GM12865 (cell line): ENCODE data around the gene OGDH.

Experiments
- DNase-seq: peaks from one replicate; pipeline ENCODE4 v3.0.0; 2010; ENCODE audit warnings: low read depth
- H3K4me3 ChIP-seq: 2 replicates; pipeline ENCODE4 v1.5.1; 2011; ENCODE audit warnings: mild to moderate bottlenecking, low read depth, low read length, control low read depth
- CTCF ChIP-seq: IDR thresholded peaks from 2 replicates; pipeline ENCODE4 v1.5.1; 2011; ENCODE audit warnings: low read length, control low read depth, low read depth, inconsistent platforms; ENCODE audit not compliant: insufficient read depth; ENCODE audit errors: missing control alignments

Gene OGDH

GRCh38 chr7:44658979-44659378 is 52.6 kb downstream of the OGDH start:
- H3K4me3 ChIP-seq: no peak overlapping the region
- DNase-seq: no peak
- TF ChIP-seq CTCF: no peak

GRCh38 chr7:44661233-44661632 is 54.8 kb downstream of the OGDH start:
- no peak for DNase-seq
- TF ChIP-seq CTCF: no peak
- H3K4me3 ChIP-seq: no peak overlapping the region

DNA sequence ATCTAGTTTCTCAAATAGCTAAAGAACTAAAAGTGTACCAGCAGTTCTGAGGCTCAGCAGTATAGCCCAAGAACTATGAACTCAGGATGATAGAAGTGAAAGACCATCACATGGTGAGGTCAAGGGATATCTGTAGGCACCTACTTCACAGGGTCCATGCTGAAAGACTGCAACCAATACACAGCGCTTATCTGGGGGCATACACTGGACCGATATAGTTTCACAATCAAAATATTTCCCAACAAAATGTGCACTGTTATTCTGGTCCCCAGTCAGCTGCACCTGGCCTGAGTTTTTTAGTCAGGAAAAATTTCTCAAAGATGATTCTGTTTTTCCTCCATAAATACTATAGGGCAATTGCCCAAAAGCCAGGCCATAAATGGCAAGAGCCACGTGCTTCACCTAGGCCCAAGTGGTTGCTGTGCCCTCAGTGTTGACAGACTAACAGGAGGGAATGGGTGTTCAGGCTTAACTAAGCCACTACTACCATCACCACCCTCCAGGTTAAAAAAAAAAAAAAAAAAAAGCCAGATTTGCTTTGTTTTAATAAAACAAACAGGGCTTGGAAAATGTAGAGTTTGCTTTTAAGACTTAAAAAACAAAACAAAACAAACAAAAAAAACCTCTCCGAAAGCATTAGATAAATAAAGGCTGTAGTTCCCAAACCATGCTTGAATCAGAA is 58.5 kb downstream of the OGDH start:
- H3K4me3 ChIP-seq: no peak overlapping the region
- TF ChIP-seq CTCF: no peak
- DNase-seq: no peak

DNA sequence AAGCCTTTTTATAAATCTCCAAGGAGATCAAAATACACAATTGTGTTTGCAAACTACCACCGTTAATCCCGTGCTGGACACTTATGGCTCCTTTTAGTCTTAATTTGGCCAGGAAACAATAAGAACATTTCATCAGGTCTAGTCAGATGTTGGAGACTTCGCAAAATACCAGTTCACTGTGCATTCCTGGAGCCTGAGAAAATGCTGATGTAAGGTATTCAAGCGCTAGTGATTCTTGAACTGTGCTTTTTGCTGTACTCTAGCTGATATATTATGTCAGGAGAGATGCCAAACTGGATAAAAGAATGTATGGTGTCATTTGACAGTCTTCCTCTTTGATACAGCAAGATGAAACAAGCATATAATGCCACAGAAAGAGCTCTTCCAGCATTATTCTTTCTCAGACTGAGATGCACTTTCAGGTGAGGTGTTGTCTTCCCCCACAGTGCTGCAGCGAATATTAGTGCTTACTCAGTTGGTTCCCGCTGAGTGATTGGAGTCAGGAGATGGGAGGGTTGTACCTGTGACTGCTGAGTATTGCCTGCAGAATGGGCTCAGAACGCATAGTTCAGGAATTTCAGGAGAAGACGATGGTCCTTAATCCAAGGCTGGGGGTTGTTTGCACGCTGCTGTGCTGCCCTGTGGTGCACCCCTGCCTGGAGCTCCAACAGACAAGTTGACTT is 59.2 kb downstream of the OGDH start:
- TF ChIP-seq CTCF: no peak
- H3K4me3 ChIP-seq: no peak overlapping the region
- no peak for DNase-seq

- H3K4me3 ChIP-seq: no peak overlapping the region
- DNase-seq: no peak
- TF ChIP-seq CTCF: no peak
These were observed 60.1 kb downstream of the OGDH start for GRCh38 chr7:44666566-44666965.

GRCh38 chr7:44667190-44667589 is 60.8 kb downstream of the OGDH start:
- no peak for TF ChIP-seq CTCF
- no peak for DNase-seq
- no peak overlapping the region for H3K4me3 ChIP-seq
